Spleen (tissue), 7 donors: ENCODE measurements around the gene NATD1.

Source experiments
- POLR2A ChIP-seq, 3 donors: fragments of 450-650 bp; IDR thresholded peaks; one replicate each; pipeline ENCODE4 v1.5.1; 2017; ENCODE audit warnings: antibody characterized with exemption in 3 of 3, mild to moderate bottlenecking in 1 of 3
- POLR2AphosphoS5 ChIP-seq, 3 donors: sonication (generic); formaldehyde crosslinking; IDR thresholded peaks; one replicate each; pipeline ENCODE4 v1.5.1; 2017; ENCODE audit warnings: antibody characterized with exemption in 3 of 3
- TF ChIP-seq, protein P1 (sequence below), 11 experiments: fragments of 200-600 bp in 7 of 11; fragments of 450-650 bp in 4 of 11; sonication (generic) in 4 of 11; IDR thresholded peaks in 8 of 11; conservative IDR thresholded peaks in 3 of 11; 1 replicate in 7 of 11; 2 replicates in 4 of 11; pipeline versions ENCODE4 v1.4.0 to v1.8.0; 2016 to 2021; ENCODE audit warnings: antibody characterized with exemption in 11 of 11, inconsistent platforms in 4 of 11, mild to moderate bottlenecking in 1 of 11
- donor health status: DM: no; HTN: no; CAD: no; lungs with moderate emphysema.
- donor health status: DM: no; HTN: no; CAD: no.
- donor health status: DM: no; HTN: no; CAD: no.

DNA sequence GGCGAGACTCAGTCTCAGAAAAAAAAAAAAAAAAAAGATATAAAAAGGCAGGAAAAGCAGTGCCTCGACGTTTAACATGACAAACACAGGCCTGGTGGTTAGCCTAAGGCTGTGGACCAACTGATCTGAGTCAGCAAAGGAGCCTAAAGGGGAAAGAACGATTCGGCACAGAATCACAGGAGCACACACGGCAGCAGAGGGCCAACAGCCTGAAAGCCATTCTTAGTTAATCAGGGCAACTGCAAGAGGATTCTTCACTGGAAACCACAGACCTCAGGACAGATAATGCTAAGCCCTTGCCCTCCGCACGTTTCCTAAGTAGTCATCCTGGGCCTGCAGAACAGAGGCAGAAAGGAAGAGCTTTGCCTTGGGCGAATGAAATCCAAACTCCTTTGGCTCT lies 53.9 kb downstream of the NATD1 start:
- TF ChIP-seq, protein P1, sequence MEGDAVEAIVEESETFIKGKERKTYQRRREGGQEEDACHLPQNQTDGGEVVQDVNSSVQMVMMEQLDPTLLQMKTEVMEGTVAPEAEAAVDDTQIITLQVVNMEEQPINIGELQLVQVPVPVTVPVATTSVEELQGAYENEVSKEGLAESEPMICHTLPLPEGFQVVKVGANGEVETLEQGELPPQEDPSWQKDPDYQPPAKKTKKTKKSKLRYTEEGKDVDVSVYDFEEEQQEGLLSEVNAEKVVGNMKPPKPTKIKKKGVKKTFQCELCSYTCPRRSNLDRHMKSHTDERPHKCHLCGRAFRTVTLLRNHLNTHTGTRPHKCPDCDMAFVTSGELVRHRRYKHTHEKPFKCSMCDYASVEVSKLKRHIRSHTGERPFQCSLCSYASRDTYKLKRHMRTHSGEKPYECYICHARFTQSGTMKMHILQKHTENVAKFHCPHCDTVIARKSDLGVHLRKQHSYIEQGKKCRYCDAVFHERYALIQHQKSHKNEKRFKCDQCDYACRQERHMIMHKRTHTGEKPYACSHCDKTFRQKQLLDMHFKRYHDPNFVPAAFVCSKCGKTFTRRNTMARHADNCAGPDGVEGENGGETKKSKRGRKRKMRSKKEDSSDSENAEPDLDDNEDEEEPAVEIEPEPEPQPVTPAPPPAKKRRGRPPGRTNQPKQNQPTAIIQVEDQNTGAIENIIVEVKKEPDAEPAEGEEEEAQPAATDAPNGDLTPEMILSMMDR (IDR thresholded peaks at IDR 0.05 in 8 of 11, conservative IDR thresholded peaks at IDR 0.05 in 3 of 11), result no peak
- TF ChIP-seq POLR2AphosphoS5 (IDR thresholded peaks at IDR 0.05), result no peak
- no peak for TF ChIP-seq POLR2A (IDR thresholded peaks at IDR 0.05)
